Measurements from ENCODE around the gene ATMIN.

- TF ChIP-seq POLR2AphosphoS5 (IDR thresholded peaks at IDR 0.05) (no peak), CTCF (IDR thresholded peaks at IDR 0.05) (no peak)
Measured at GRCh38 chr16:81040842-81041241, 5.2 kb downstream of the ATMIN start.

Measured in suprapubic skin (tissue), 3 donors.